IPS-20b (cell line): ENCODE measurements around the gene BDP1.
"Not testable (repeated sequence)": the region's sequence is repeated elsewhere in the genome, so short reads cannot be mapped to it uniquely, and the experiment has no call there.

Source experiments
- H3K27ac ChIP-seq: one replicate; pipeline ENCODE4 v1.5.1; 2013; ENCODE audit warnings: low read length
- H3K27me3 ChIP-seq: 2 replicates; pipeline ENCODE4 v1.6.1; 2013; ENCODE audit warnings: mild to moderate bottlenecking, low read length, inconsistent platforms; ENCODE audit not compliant: insufficient read depth
- H3K36me3 ChIP-seq: 2 replicates; pipeline ENCODE4 v1.6.1; 2013; ENCODE audit warnings: low read depth, mild to moderate bottlenecking, inconsistent platforms, low read length, moderate library complexity; ENCODE audit not compliant: insufficient read depth
- H3K4me1 ChIP-seq: 2 replicates; pipeline ENCODE4 v1.6.1; 2013; ENCODE audit warnings: mild to moderate bottlenecking, control low read depth, inconsistent platforms, low read length, moderate library complexity; ENCODE audit not compliant: insufficient read depth
- H3K4me3 ChIP-seq: 2 replicates; pipeline ENCODE4 v1.5.1; 2013; ENCODE audit warnings: mild to moderate bottlenecking, low read length, inconsistent platforms
- H3K9ac ChIP-seq: 2 replicates; pipeline ENCODE4 v1.6.1; 2013; ENCODE audit warnings: low read depth, mild to moderate bottlenecking, inconsistent platforms, low read length, moderate library complexity
- H3K9me3 ChIP-seq: 2 replicates; pipeline ENCODE4 v1.6.1; 2013; ENCODE audit warnings: mild to moderate bottlenecking, low read depth, low read length, inconsistent platforms; ENCODE audit not compliant: insufficient read depth

BDP1 gene

GRCh38 chr5:71481441-71481840 is 26.0 kb downstream of the BDP1 start:
- Histone ChIP-seq H3K4me1 (no peaks in the 10 kb centered on the region), H3K36me3 (peaks cover 76% of the 10 kb centered on the region), H3K27ac (no peak overlapping the region)

GRCh38 chr5:71482132-71482531 is 26.7 kb downstream of the BDP1 start:
- no peak overlapping the region for H3K9ac ChIP-seq
- H3K9me3 ChIP-seq: no peaks in the 10 kb centered on the region
- no peaks in the 10 kb centered on the region for H3K27me3 ChIP-seq
- H3K36me3 ChIP-seq: peaks cover 78% of the 10 kb centered on the region
- H3K27ac ChIP-seq: no peak overlapping the region
- H3K4me1 ChIP-seq: no peaks in the 10 kb centered on the region
- H3K4me3 ChIP-seq: no peak overlapping the region

More at GRCh38 chr5:71481441-71481840, 26.0 kb downstream of the BDP1 start:
- H3K9ac ChIP-seq: no peak overlapping the region
- H3K4me3 ChIP-seq: no peak overlapping the region
- H3K9me3 ChIP-seq: no peaks in the 10 kb centered on the region
- H3K27me3 ChIP-seq: no peaks in the 10 kb centered on the region

- Histone ChIP-seq H3K4me3 (no peak overlapping the region), H3K9ac (no peak overlapping the region), H3K27me3 (no peaks in the 10 kb centered on the region), H3K36me3 (peaks cover 78% of the 10 kb centered on the region), H3K9me3 (no peaks in the 10 kb centered on the region), H3K27ac (no peak overlapping the region), H3K4me1 (no peaks in the 10 kb centered on the region)
These were observed 27.9 kb downstream of the BDP1 start for GRCh38 chr5:71483355-71483754.

GRCh38 chr5:71492817-71493615 is 37.6 kb downstream of the BDP1 start:
- no peak overlapping the region for H3K9ac ChIP-seq
- H3K27me3 ChIP-seq: no peaks in the 10 kb centered on the region
- H3K27ac ChIP-seq: no peak overlapping the region
- H3K4me3 ChIP-seq: no peak overlapping the region
- H3K4me1 ChIP-seq: no peaks in the 10 kb centered on the region
- no peaks in the 10 kb centered on the region for H3K9me3 ChIP-seq
- peaks cover 95% of the 10 kb centered on the region for H3K36me3 ChIP-seq

DNA sequence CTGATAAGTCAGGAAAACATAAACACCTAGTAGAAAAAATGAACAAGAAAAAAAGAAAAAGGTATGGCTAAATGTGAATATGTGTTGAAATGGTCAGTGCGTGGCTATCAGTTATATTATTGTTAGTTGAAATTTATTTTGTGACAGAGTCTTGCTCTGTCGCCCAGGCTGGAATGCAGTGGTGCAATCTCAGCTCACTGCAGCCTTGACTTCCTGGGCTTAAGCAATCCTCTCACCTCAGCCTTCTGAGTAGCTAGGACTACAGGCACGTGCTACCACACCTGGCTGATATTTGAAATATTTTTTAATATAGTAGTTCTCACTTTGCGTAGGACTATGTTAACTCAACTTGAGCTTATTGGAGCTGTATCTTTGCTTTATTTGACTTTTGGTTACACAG is 38.8 kb downstream of the BDP1 start:
- H3K9me3 ChIP-seq, H3K27ac ChIP-seq, H3K9ac ChIP-seq, H3K4me1 ChIP-seq, H3K27me3 ChIP-seq, H3K4me3 ChIP-seq: not testable (repeated sequence)
- peaks cover 96% of the 10 kb centered on the region for H3K36me3 ChIP-seq

DNA sequence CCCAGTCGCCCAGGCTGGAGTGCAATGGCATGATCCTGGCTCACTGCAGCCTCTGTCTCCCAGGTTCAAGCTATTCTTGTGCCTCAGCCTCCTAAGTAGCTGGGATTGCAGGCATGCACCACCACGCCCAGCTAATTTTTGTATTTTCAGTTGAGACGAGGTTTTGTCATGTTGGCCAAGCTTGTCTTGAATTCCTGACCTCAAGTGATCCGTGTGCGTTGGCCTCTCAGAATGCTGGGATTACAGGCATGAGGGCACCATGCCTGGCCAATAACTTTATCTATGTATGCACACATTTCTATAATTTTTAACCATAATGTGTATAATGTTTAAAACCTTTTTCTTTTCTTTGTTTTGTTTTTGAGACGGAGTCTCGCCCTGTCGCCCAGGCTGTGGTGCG is 43.3 kb downstream of the BDP1 start:
- not testable (repeated sequence) for H3K9me3 ChIP-seq, H3K27ac ChIP-seq, H3K9ac ChIP-seq, H3K27me3 ChIP-seq, H3K4me1 ChIP-seq, H3K4me3 ChIP-seq
- H3K36me3 ChIP-seq: peaks cover 95% of the 10 kb centered on the region

DNA sequence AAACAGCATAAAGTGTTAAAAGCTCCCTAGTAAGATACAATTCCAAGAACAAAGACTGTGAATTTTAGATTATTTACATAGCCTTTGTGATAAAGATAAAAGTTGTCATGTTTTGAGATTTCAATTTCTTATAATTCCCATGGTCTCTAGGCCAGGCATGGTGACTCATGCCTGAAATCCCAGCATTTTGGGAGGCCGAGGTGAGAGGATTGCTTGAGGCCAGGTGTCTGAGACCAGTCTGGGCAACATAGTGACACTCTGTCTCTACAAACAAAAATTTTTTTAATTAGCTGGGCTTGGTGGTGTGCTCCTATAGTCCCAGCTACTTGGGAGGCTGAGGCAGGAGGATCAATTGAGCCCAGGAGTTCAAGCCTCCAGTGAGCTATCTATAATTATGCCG is 48.1 kb downstream of the BDP1 start:
- Histone ChIP-seq H3K9ac (no peak overlapping the region), H3K36me3 (peaks cover 96% of the 10 kb centered on the region)

DNA sequence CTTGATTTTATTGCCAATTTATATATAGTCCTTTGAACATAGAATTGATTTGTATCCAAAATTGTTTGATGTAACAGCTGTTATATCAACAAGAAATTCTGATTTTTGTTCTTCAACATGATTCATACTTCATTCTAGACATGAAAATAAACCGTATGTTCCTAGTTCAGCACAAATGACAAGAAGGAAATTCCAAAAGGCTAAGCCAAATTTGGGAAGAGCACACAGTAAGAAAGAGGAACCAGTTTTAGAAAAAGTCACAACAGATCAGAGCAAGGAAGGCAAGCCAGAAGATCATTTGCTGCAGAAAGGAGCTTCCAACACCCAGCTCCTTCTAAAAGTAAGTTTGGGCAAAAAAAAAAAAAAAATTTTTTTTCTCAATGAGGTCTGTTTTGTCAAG is 66.7 kb downstream of the BDP1 start:
- no peaks in the 10 kb centered on the region for H3K27me3 ChIP-seq
- no peaks in the 10 kb centered on the region for H3K9me3 ChIP-seq
- H3K4me3 ChIP-seq: no peak overlapping the region
- no peaks in the 10 kb centered on the region for H3K4me1 ChIP-seq
- H3K9ac ChIP-seq: no peak overlapping the region
- no peak overlapping the region for H3K27ac ChIP-seq
- peaks cover 67% of the 10 kb centered on the region for H3K36me3 ChIP-seq

More for the DNA sequence above, 48.1 kb downstream of the BDP1 start:
- Histone ChIP-seq H3K4me3 (no peak overlapping the region), H3K9me3 (no peaks in the 10 kb centered on the region), H3K27me3 (no peaks in the 10 kb centered on the region), H3K4me1 (no peaks in the 10 kb centered on the region), H3K27ac (no peak overlapping the region)

GRCh38 chr5:71525611-71526010 is 70.2 kb downstream of the BDP1 start:
- not testable (repeated sequence) for H3K27ac ChIP-seq, H3K9ac ChIP-seq, H3K27me3 ChIP-seq, H3K4me1 ChIP-seq, H3K4me3 ChIP-seq, H3K9me3 ChIP-seq
- H3K36me3 ChIP-seq: peaks cover 54% of the 10 kb centered on the region

DNA sequence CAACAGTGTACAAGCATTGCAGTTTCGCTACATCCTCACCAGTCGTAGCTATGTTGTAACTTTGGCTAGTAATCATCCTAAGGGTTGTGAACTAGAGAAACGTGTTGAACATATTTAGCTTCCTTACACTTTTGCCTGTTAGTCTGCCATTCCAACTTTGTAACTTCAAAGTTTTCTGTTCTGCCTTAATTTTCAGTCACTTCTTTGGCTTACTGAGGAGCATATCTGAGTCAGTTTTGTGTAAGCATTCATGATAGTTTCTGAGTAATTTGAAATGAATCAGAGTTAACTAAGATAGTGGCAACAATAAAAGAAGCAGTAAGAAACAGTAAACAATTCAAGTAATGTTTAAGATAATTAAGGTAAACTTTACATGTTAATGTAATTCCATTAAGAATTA is 72.8 kb downstream of the BDP1 start:
- no peaks in the 10 kb centered on the region for H3K27me3 ChIP-seq
- H3K9me3 ChIP-seq: no peaks in the 10 kb centered on the region
- H3K9ac ChIP-seq: no peak overlapping the region
- H3K36me3 ChIP-seq: peaks cover 46% of the 10 kb centered on the region
- H3K27ac ChIP-seq: no peak overlapping the region
- no peak overlapping the region for H3K4me3 ChIP-seq
- H3K4me1 ChIP-seq: no peaks in the 10 kb centered on the region

DNA sequence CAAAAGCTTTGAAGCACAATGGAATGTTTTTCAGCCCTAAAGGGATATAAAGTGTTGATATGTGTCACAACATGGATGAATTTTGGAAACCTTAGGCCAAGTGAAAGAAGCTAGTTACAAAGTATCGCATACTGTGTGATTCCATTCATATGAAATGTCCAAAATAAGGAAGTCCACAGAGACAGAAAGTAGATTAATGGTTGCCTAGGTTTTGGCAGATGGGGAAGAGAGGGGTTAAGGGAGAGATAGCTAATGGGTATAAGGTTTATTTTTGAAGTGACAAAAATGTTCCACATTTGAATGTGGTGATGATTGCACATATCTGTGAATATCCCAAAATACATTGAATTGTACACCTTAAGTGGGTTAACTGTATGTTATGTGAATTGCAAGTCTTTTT is 74.2 kb downstream of the BDP1 start:
- H3K9ac ChIP-seq: no peak overlapping the region
- H3K27ac ChIP-seq: no peak overlapping the region
- no peaks in the 10 kb centered on the region for H3K27me3 ChIP-seq
- peaks cover 47% of the 10 kb centered on the region for H3K36me3 ChIP-seq
- H3K4me1 ChIP-seq: no peaks in the 10 kb centered on the region
- no peak overlapping the region for H3K4me3 ChIP-seq
- no peaks in the 10 kb centered on the region for H3K9me3 ChIP-seq

- no peaks in the 10 kb centered on the region for H3K9me3 ChIP-seq
- no peak overlapping the region for H3K4me3 ChIP-seq
- H3K36me3 ChIP-seq: peaks cover 64% of the 10 kb centered on the region
- no peak overlapping the region for H3K27ac ChIP-seq
- H3K4me1 ChIP-seq: no peaks in the 10 kb centered on the region
- no peak overlapping the region for H3K9ac ChIP-seq
- no peaks in the 10 kb centered on the region for H3K27me3 ChIP-seq
These were observed 77.7 kb downstream of the BDP1 start for GRCh38 chr5:71533142-71533541.
